SK-N-SH treated with all-trans-retinoic acid at 6 μM for 48 hours (cell line): ENCODE measurements around the gene RASAL1.

Source experiments
- ATAC-seq: fragments of 200-7000 bp; cut with Tn5 transposase; 3 replicates; pipeline ENCODE4 v1.9.1; 2020; ENCODE audit warnings: mild to moderate bottlenecking, moderate library complexity
- BACH2 ChIP-seq: fragments of 250-450 bp; sonication (Bioruptor Pico); IDR thresholded peaks from 2 replicates; pipeline ENCODE4 v1.9.0; 2021; ENCODE audit warnings: mild to moderate bottlenecking, borderline replicate concordance
- CSDC2 ChIP-seq: fragments of 250-450 bp; sonication (Bioruptor Pico); IDR thresholded peaks from 2 replicates; pipeline ENCODE4 v1.5.0; 2020; ENCODE audit warnings: mild to moderate bottlenecking, moderate library complexity
- ESRRG ChIP-seq: fragments of 250-450 bp; sonication (Bioruptor Pico); IDR thresholded peaks from 2 replicates; pipeline ENCODE4 v1.6.1; 2021; ENCODE audit warnings: mild to moderate bottlenecking
- GLIS3 ChIP-seq: fragments of 250-450 bp; sonication (Bioruptor Pico); IDR thresholded peaks from 2 replicates; pipeline ENCODE4 v1.5.0; 2020; ENCODE audit warnings: mild to moderate bottlenecking, moderate library complexity
- ISL1 ChIP-seq: fragments of 250-450 bp; sonication (Bioruptor Pico); IDR thresholded peaks from 2 replicates; pipeline ENCODE4 v2.1.2; 2022; ENCODE audit warnings: mild to moderate bottlenecking, moderate library complexity
- OSR1 ChIP-seq: fragments of 250-450 bp; sonication (Bioruptor Pico); IDR thresholded peaks from 2 replicates; pipeline ENCODE4 v1.8.0; 2022; ENCODE audit warnings: moderate library complexity, mild to moderate bottlenecking, inconsistent platforms
- PPARA ChIP-seq: fragments of 250-450 bp; sonication (Bioruptor Pico); IDR thresholded peaks from 2 replicates; pipeline ENCODE4 v1.5.0; 2020; ENCODE audit warnings: mild to moderate bottlenecking, borderline replicate concordance
- SNAI2 ChIP-seq: fragments of 250-450 bp; sonication (Bioruptor Pico); IDR thresholded peaks from 2 replicates; pipeline ENCODE4 v1.5.0; 2020; ENCODE audit warnings: mild to moderate bottlenecking, moderate library complexity
- TCF4 ChIP-seq: fragments of 250-450 bp; sonication (Bioruptor Pico); IDR thresholded peaks from 2 replicates; pipeline ENCODE4 v1.8.0; 2021; ENCODE audit warnings: mild to moderate bottlenecking, moderate library complexity, borderline replicate concordance
- TOX ChIP-seq: fragments of 250-450 bp; sonication (Bioruptor Pico); IDR thresholded peaks from 2 replicates; pipeline ENCODE4 v1.8.0; 2021; ENCODE audit warnings: mild to moderate bottlenecking, moderate library complexity, borderline replicate concordance
- ZC3H10 ChIP-seq: fragments of 250-450 bp; sonication (Bioruptor Pico); IDR thresholded peaks from 2 replicates; pipeline ENCODE4 v1.5.1; 2021; ENCODE audit warnings: mild to moderate bottlenecking, moderate library complexity
- ZFP3 ChIP-seq: fragments of 250-450 bp; sonication (Bioruptor Pico); IDR thresholded peaks from 2 replicates; pipeline ENCODE4 v1.5.0; 2020; ENCODE audit warnings: mild to moderate bottlenecking, moderate library complexity
- ZFP30 ChIP-seq: fragments of 450-650 bp; formaldehyde crosslinking; IDR thresholded peaks from 2 replicates; pipeline ENCODE4 v1.5.0; 2022; ENCODE audit warnings: mild to moderate bottlenecking, moderate library complexity
- ZNF565 ChIP-seq: fragments of 450-650 bp; formaldehyde crosslinking; conservative IDR thresholded peaks from 2 replicates; pipeline ENCODE4 v1.5.0; 2020; ENCODE audit warnings: low read depth, mild to moderate bottlenecking, moderate library complexity
- ZNF70 ChIP-seq: fragments of 450-650 bp; formaldehyde crosslinking; IDR thresholded peaks from 2 replicates; pipeline ENCODE4 v1.5.0; 2020; ENCODE audit warnings: mild to moderate bottlenecking, moderate library complexity
- ZNF8 ChIP-seq: fragments of 450-650 bp; formaldehyde crosslinking; IDR thresholded peaks from 2 replicates; pipeline ENCODE4 v1.5.0; 2020; ENCODE audit warnings: mild to moderate bottlenecking, moderate library complexity
- TF ChIP-seq, protein P1 (sequence below): fragments of 250-450 bp; sonication (Bioruptor Pico); IDR thresholded peaks from 2 replicates; pipeline ENCODE4 v1.5.0; 2020; ENCODE audit warnings: mild to moderate bottlenecking, moderate library complexity
- TF ChIP-seq, protein P2 (sequence below): fragments of 250-450 bp; sonication (Bioruptor Pico); IDR thresholded peaks from 2 replicates; pipeline ENCODE4 v1.5.1; 2021; ENCODE audit warnings: mild to moderate bottlenecking, moderate library complexity
- TF ChIP-seq, protein P3 (sequence below): fragments of 250-450 bp; sonication (Bioruptor Pico); IDR thresholded peaks from 2 replicates; pipeline ENCODE4 v1.8.0; 2020; ENCODE audit warnings: mild to moderate bottlenecking, moderate library complexity, borderline replicate concordance
- TF ChIP-seq, protein P4 (sequence below): fragments of 250-450 bp; sonication (Bioruptor Pico); IDR thresholded peaks from 2 replicates; pipeline ENCODE4 v1.5.1; 2020; ENCODE audit warnings: low read depth, mild to moderate bottlenecking, moderate library complexity

Gene RASAL1

DNA sequence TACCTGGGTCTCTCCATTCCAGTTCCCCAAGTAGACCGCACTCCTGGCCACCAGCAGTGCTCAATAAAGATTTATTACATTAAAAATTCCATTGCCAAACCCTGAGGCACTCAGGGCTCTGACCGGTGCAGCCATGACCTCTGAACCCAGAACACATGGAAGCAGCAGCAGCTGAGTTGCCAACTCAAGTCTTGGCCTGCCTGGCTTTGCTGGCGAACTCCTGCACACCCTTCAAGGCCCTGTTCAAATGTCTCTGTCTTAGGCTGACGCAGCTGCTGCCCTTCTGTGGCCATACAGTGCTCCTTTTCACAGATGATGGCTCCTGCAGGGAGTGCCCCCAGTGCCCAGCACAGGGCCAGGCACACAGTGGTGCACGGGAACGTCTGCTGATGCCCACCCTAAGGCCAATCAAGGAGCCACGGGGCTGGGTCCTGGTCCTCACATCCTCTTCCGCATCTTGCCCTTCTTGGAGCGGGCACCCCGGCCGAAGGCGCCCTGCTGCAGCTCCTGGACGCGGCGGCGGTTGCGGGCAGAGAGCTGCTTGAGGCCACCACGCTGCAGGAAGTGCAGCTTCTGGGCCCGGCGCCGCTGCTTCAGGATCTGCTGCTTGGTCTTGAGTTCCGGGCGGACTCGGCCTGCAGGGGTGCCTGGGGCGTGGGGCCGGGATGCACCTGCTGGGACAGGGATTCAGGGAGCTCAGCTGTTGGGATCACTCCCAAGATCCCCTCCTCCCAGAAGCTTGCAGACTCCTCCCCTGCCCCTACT lies 23.1 kb upstream of the RASAL1 start:
- no peak for ATAC-seq
- TF ChIP-seq ZFP3 (CRISPR knock-in tag) = peak; percentile 94
- no peak for TF ChIP-seq CSDC2 (CRISPR knock-in tag)
- no peak for TF ChIP-seq ISL1 (CRISPR knock-in tag)

DNA sequence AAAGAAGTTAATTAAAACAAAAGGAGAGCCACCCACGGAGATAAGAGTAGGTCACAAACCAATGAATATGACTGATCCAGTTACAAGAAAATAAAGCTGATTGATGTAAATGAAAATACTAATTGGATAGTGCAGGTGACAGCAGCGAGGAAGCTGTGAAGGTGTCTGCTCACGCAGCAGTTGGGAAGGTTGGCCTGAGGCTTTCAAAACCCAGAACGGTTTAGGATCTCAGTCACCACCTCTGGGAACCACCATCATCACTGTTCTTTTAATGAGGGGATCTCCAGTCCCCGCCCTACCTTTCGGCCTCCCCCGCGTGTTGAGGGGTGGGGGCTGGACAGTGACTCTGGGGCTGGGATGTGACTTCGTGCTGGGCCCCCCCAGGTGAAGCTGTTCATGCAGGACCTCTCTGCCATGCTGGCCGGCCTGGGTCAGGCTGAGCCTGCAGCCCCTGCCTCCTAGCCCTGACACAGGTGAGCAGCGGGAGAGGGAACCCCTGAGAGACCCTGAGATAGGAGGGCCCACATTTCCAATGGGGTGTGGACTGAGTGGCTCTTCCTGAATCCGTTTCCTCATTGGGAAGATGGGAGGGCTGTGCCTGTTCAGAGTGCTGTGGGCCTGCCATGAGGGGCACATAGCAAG lies 21.8 kb upstream of the RASAL1 start:
- TF ChIP-seq OSR1 (CRISPR knock-in tag) (no peak), ZNF8 (CRISPR knock-in tag) (no peak), GLIS3 (CRISPR knock-in tag) (no peak), ISL1 (CRISPR knock-in tag) (no peak), ZC3H10 (CRISPR knock-in tag) (no peak), ZNF565 (CRISPR knock-in tag) (no peak), SNAI2 (no peak), BACH2 (CRISPR knock-in tag) (no peak), ZFP3 (CRISPR knock-in tag) (no peak), ZNF70 (CRISPR knock-in tag) (no peak), TOX (CRISPR knock-in tag) (no peak), CSDC2 (CRISPR knock-in tag) (no peak)
- TF ChIP-seq, protein P1, sequence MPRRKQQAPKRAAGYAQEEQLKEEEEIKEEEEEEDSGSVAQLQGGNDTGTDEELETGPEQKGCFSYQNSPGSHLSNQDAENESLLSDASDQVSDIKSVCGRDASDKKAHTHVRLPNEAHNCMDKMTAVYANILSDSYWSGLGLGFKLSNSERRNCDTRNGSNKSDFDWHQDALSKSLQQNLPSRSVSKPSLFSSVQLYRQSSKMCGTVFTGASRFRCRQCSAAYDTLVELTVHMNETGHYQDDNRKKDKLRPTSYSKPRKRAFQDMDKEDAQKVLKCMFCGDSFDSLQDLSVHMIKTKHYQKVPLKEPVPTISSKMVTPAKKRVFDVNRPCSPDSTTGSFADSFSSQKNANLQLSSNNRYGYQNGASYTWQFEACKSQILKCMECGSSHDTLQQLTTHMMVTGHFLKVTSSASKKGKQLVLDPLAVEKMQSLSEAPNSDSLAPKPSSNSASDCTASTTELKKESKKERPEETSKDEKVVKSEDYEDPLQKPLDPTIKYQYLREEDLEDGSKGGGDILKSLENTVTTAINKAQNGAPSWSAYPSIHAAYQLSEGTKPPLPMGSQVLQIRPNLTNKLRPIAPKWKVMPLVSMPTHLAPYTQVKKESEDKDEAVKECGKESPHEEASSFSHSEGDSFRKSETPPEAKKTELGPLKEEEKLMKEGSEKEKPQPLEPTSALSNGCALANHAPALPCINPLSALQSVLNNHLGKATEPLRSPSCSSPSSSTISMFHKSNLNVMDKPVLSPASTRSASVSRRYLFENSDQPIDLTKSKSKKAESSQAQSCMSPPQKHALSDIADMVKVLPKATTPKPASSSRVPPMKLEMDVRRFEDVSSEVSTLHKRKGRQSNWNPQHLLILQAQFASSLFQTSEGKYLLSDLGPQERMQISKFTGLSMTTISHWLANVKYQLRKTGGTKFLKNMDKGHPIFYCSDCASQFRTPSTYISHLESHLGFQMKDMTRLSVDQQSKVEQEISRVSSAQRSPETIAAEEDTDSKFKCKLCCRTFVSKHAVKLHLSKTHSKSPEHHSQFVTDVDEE (CRISPR knock-in tag) = no peak
- TF ChIP-seq, protein P2, sequence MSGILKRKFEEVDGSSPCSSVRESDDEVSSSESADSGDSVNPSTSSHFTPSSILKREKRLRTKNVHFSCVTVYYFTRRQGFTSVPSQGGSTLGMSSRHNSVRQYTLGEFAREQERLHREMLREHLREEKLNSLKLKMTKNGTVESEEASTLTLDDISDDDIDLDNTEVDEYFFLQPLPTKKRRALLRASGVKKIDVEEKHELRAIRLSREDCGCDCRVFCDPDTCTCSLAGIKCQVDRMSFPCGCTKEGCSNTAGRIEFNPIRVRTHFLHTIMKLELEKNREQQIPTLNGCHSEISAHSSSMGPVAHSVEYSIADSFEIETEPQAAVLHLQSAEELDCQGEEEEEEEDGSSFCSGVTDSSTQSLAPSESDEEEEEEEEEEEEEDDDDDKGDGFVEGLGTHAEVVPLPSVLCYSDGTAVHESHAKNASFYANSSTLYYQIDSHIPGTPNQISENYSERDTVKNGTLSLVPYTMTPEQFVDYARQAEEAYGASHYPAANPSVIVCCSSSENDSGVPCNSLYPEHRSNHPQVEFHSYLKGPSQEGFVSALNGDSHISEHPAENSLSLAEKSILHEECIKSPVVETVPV (CRISPR knock-in tag) = no peak
- TF ChIP-seq, protein P3, sequence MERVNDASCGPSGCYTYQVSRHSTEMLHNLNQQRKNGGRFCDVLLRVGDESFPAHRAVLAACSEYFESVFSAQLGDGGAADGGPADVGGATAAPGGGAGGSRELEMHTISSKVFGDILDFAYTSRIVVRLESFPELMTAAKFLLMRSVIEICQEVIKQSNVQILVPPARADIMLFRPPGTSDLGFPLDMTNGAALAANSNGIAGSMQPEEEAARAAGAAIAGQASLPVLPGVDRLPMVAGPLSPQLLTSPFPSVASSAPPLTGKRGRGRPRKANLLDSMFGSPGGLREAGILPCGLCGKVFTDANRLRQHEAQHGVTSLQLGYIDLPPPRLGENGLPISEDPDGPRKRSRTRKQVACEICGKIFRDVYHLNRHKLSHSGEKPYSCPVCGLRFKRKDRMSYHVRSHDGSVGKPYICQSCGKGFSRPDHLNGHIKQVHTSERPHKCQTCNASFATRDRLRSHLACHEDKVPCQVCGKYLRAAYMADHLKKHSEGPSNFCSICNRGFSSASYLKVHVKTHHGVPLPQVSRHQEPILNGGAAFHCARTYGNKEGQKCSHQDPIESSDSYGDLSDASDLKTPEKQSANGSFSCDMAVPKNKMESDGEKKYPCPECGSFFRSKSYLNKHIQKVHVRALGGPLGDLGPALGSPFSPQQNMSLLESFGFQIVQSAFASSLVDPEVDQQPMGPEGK (CRISPR knock-in tag) = no peak
- TF ChIP-seq, protein P4, sequence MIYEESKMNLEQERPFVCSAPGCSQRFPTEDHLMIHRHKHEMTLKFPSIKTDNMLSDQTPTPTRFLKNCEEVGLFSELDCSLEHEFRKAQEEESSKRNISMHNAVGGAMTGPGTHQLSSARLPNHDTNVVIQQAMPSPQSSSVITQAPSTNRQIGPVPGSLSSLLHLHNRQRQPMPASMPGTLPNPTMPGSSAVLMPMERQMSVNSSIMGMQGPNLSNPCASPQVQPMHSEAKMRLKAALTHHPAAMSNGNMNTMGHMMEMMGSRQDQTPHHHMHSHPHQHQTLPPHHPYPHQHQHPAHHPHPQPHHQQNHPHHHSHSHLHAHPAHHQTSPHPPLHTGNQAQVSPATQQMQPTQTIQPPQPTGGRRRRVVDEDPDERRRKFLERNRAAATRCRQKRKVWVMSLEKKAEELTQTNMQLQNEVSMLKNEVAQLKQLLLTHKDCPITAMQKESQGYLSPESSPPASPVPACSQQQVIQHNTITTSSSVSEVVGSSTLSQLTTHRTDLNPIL (CRISPR knock-in tag) = no peak
- ATAC-seq = no peak

DNA sequence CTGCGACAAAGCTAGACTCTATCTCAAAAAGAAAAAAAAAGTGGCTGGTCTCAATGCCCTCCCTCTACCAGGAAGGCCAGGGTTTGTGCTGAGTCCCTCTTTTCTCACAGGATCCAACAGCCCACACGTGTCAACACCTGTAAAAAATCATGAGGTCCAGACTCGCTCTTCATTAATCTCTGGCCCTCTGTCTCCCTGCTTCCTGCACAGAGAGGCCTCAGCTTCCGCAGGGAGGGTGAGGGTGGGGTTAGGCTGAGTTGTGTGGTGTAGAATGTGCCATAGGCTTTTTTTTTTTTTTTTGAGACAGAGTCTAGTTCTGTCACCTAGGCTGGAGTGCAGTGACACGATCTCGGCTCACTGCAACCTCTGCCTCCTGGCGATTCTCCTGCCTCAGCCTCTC lies 20.1 kb upstream of the RASAL1 start:
- ATAC-seq = no peak
- TF ChIP-seq, protein P2 (CRISPR knock-in tag) = no peak
- TF ChIP-seq ZC3H10 (CRISPR knock-in tag) = no peak
- no peak for TF ChIP-seq ESRRG (CRISPR knock-in tag)
- TF ChIP-seq, protein P1 (CRISPR knock-in tag) = no peak
- no peak for TF ChIP-seq PPARA
- TF ChIP-seq ISL1 (CRISPR knock-in tag) = no peak
- TF ChIP-seq ZNF8 (CRISPR knock-in tag) = no peak
- TF ChIP-seq, protein P3 (CRISPR knock-in tag) = no peak
- TF ChIP-seq BACH2 (CRISPR knock-in tag) = no peak
- no peak for TF ChIP-seq ZFP30
- no peak for TF ChIP-seq TCF4 (CRISPR knock-in tag)
- TF ChIP-seq GLIS3 (CRISPR knock-in tag) = no peak
